Superior temporal gyrus (tissue), 1 donor: ENCODE results near the gene TPRG1.

Experiments used
- DNase-seq: peaks from one replicate; pipeline ENCODE4 v3.0.0-alpha.2; 2016; ENCODE audit errors: extremely low spot score

TPRG1 gene

DNA sequence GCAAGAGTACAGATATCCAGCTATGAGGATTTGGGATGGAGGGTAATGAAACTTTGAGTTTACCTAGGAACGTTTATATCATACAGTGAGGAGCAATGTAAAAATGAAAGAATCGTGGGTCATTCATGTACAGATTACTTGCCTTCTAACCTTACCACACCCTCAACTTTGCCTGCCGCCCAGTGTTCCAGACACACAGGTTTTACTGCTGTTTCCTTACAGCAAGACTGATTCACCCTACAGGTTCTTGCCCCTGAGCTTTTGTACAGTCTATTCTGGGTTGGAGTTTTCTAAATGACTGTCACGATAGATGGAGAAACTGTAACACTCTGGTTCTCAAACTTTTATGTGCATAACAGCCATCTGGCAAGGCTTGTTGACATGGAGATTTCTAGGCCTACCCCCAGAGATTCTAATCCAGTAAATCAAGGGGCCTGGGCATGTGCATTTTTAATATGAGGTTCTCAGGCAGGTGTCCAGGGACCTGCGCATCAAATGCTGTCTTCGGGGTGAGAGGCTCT lies 6.6 kb upstream of the TPRG1 start:
- DNase-seq: no peak

DNA sequence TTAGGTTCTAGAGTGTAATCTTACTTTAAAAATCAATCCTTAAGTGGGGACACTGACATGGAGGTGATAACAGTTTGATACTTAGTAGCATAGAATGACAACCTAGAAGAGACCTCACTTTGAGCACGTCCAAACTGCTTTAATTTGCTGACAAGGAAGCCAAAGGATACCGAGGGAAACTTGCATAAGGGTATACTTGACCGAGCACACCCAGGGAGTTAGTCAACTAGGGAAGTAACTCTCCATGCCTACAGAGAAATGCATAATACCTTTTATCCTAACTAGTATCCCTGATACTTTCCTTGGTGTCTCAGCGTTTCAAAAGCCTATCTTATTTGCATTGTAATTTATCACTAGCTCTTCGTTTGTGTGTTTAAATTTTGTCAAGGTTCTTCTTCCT lies 5.5 kb upstream of the TPRG1 start:
- no peak for DNase-seq

DNA sequence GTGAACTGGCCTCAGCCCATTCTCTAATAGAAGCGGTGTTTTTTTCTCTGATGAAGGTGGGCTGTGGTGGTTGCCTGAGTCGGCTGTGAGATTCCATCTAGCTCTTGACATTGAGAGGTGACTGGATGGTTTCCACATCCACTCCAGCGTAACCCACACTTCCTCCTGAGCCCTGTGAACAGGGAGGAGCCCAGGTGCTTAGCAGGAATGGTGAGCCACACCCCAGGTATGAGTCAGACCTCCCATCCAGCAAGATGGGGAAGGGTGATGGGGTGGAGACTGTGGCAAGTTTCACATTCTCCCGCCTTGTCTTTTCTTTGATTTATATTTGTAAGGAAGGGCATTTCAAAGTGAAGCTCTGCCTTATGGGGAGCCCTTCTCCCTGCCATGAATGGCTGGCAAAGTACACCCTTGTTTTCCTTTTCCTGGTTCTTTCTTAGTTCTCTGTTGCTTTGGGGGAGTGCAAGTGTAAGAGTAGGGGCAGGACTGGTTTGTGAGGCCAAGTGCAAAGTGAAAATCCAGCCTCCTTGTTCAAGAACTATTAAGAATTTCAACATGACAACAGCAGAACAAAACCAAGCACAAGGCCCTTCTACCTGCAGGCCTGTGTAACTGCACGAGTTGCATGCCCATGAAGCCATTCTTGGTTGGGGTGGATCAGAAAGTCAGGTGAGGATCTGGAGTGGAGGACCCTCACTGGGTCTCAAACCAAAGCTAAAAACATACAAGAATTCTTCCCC lies 4.6 kb upstream of the TPRG1 start:
- DNase-seq: no peak

DNA sequence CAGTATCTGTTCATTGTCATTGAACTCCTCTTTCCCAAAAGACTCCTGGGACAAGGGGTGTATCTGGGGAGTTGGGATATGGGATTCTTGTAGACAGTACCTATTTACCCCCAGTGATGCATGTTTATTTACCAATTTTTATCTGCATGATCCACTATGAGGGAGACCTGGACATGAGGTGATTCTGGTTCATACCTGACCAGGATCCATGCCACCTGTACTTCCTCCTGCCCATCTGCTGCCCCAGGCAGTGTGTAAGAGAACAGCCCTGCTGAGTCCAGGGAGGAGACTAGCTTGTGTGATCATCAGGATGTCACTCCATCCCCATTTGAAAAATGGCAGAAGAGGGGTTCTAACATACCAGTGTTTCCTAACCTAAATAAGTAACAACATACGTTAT lies 3.1 kb upstream of the TPRG1 start:
- DNase-seq: no peak

DNA sequence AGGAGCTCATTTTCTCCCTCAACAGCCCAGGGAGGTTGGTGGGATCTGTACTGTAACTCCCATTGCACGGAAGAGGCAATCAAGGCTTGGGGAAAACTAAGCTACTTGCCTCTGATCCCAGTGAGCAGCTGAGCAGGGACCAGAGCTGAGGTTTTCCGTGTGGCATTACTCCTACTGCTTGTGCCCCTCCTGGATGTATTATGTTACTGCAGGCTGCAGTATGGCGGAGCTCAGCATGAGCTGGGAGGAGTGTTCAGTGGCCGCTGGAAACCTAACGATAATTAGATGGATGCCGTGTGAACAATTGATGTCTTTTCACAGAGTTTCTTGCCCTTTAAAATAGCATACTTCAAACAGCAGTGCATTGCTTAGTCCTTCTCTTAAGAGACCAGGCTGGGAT lies 2.0 kb upstream of the TPRG1 start:
- DNase-seq: no peak

DNA sequence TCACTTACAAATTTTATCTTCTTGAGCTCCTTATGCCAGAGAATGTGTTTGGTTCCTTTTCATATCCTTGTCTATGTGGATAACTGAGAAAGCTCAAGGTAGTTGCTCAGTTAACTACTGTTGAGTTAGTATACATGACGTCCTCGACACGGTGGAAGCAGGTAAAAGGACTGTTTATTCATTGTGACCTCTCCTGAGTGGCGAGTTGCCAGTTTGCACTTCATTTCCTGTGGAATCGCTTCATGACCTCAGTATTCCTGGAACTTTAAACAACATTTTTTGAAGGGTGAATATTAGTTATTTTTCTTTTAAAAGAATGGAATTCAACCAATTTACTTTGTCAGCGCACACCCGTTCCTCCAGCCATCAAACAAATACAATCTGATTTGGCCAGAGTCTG lies 1.2 kb upstream of the TPRG1 start:
- no peak for DNase-seq

DNA sequence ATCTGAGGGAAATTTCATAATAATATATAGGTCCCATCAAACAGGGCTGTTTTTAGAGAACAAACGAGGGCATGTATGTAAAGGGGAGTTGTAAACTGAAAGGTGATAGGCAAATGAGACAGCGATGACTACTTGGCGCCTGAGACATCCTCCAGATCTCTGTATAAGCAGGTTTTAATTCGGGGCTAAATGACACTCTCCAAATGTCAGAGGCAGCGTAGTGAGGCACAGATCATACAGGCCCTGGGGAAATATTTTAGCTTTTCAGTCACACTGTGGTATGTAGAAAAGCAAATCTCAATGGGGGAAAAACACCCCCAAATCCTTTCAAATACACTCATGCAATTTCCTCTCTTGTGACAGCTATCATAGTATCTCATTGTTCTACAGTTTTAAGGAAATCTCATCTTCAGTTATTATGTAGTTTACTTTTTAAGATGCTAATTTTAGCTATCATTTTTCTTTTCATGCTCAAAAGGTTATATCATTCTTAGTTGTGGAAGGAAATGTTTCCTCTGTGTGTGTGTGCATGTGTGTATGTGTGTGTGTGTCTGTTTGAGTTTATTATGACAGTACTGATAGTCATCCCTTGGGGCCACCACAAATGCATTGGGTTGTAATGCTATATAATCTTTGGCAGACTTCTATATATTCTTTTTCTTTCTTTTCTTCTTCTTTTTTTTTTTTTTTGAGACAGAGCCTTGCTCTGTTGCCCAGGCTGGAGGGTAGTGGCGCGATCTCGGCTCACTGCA lies 1.1 kb downstream of the TPRG1 start:
- DNase-seq: no peak

DNA sequence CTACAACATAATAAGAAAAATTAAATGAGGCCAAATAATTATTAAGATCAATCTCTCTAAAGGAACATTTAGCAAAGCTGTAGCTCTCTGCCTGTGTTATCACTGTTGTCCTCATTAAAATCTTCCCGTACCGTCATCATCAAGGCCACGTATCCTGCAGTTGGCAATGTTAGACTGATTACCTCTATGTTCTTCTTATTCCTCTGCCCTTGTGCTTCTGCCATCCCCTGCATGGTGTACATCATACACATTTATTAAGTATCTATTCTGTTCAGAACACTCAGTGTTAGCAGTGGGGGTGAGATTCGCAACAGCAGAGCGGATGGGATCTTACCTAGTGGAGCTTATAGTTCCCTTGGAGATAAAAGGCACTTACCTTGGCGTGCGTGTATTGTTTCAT lies 12.8 kb downstream of the TPRG1 start:
- DNase-seq: no peak

DNA sequence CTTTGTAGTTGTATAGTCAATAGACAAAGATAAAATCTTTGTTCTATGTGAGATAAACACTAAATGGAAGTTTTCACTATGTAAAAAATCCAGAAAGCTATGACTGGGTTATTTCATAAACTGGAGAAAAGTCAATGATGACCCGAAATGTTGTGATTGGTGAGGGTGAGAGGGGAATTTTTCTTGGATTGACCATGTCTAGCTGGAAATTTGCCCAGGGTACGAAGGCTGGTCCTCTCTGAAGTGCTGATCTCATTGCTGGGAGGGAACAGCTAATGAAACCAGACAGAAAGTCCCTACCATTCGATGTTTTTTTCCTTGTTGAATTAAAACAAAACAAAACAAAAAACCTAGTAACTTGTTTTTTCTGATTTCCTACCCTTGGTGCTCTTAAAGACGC lies 14.3 kb downstream of the TPRG1 start:
- DNase-seq: no peak

DNA sequence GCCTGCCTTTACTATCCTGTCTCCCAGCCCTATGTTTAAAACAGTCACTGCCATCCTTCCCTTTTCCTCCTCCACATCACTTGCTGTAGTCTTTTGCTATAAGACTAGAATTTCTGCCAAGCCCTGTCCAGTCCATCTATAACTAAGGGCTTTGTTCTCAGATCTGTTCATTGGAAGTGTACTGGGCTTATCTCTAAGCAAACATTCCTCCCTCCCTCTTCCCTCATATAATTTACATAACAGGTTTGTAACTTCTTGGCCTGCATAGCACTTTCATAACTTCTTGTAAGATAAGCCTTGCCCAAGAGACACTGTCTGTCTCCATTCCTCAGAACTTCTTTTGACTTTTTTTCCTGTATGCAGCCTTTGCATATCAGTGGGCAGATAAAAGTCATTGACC lies 16.7 kb downstream of the TPRG1 start:
- DNase-seq: no peak

DNA sequence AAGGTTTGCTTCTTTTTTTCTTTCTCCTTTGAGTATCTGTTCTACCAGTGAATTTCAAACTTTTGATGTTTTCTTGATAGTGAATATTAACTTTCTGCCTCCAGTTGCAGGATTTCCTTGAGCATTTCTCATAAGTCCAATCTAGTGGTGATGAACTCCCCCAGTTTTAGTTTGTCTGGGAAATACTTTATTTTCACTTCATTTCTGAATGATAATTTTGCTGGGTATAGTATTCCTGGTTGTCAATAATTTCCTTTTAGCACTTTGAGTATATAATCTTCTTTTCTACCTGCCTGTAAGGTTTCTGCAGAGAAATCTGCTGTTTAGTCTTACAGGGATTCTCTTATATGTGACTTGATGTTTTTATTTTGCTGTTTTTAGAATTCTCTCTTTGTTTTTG lies 21.0 kb downstream of the TPRG1 start:
- DNase-seq: no peak

DNA sequence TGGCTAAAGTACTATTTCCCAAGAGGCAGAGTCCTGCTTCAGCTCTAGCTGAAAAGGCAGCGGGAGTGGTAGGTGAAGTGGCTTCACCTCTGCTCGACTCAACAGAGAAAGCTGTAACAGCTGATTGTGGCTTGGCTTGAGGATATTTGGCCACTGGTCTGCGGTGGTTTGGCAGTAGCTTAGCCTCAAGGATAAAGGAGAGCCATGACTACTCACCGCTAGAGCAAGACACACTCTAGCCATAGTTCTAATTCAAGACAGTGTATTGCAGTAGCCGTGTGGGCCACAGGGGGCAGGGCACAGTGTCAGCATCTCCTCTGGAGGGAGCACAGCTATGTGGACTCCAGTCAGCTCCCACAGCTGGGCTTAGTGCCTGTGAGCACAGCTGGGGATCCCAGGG lies 23.5 kb downstream of the TPRG1 start:
- DNase-seq: no peak

DNA sequence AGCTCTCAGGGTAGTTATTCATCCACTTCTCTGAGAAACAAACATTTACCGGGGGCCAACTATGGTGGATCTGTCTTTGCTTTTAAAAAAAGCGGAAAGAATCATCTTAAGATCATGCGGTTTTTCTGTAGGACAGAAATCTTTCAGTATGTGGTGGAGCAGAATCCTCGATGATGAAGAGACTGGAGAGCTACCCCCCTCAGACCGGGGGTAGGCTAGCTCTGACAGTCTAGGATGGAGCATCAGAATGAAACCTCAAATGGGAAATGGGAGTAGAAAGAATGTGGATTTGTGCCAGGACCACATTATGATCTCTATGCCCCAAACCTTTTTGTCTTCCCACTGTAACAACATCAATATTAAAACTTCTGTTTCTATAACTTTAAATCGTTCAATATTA lies 30.3 kb downstream of the TPRG1 start:
- no peak for DNase-seq

DNA sequence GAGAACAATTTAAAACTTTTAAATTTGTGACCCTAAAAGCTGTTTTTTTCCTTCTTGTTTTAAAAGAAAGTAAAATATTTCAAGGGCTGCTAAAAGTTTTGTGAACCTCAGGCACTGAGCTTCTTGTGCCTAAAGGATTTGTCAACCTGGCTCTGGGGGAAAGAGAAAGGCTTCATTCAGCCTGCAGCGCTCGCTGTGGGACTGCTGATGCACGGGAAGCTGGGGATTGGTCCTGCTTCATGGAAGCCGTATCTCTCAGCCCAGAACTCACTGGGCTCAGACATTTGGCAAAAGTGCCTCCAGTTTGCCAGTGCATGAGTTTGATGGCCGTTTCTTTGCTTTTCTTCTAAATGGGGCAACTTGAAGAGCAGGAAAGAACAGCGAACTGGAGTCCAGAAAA lies 30.8 kb downstream of the TPRG1 start:
- no peak for DNase-seq

DNA sequence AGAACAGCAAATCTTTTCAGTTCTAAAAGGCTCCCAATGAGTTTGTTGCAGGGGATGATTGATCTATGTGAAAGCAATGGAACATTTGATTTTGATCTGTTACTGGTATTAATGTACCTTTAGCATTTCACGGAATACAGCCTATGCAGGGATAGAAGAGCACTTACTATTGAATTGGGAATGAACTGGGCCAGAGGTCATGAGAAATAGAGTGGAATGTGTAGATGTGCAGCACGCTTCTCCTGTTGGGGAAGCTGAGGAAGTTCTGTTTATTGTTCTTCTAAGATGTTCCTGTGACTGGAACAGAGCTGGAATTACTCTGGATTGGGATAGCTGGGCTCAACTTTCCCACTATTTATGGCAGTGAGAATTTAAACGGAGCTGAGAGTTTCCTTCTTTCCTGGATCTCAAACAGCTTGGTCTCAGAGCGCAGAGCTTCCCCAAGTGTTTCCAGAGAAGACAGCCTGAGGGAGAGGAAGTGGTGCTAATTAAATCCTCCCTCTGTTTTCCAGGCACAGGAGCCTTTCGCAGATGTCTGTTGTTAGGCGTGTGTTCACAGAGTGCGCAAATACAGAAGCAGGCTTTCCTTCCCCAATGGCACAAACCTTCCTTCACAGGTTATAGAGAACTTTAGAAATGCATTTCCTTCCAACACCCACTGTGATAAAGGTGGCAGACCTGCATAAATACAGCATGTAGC lies 32.5 kb downstream of the TPRG1 start:
- no peak for DNase-seq

DNA sequence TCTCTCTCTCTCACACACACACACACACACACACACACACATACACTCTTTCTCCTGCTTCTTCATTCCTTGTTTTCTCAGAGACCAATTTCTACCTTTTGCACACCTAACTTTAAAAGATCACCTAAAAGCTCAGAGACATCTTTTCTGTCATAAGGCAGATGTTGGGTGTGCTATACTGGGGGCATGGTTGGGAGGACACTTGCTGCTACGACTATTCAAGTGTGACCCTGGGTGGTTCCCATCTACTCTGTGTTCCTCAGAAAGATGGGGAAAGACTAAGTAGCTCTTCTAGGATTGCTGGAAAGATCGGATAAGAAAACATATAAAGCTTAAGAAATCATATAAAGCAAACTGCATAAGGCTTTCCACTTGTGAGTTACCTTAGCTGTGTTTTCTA lies 33.2 kb downstream of the TPRG1 start:
- DNase-seq: no peak

DNA sequence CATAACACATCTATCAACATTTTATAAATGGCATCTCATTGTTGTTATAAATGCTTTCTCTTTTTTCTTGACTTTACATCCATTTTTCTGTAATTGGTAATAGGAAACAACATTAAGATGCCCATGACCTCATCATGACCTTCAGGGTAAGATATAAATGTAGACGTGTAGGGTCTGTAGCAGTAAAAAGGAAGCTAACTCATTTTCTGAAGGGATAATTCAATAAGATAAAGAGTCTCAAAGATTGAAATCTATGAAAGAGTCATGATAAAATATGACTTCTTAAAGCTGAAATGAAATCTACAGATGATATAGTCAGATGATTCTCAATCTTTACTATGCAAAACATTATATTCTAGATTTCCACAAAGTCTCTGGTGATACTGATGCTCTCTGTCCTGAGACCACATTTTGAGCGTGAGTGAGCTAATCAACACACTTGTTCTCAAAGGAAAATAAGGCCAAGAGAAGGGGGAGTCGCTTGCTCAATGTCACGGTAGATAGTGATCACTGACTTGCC lies 38.5 kb downstream of the TPRG1 start:
- no peak for DNase-seq

DNA sequence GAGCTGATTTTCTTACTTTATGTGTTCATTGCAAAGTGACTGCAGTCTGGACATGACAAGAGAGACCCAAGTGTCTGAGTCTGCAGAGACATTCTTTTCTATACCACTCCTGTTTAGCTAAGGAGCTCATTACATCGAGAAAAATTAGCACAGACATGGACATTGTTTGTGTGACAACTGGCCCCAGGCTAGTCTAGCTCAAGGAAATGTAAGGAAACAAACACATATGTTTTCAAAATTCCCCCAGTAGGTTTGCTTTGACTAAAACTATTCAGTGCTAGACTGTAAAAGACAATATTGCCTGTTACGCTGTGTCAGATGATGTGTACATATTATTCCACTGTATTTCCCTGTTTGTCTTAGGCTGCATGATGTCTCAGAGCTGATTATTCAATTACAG lies 40.9 kb downstream of the TPRG1 start:
- DNase-seq: no peak

DNA sequence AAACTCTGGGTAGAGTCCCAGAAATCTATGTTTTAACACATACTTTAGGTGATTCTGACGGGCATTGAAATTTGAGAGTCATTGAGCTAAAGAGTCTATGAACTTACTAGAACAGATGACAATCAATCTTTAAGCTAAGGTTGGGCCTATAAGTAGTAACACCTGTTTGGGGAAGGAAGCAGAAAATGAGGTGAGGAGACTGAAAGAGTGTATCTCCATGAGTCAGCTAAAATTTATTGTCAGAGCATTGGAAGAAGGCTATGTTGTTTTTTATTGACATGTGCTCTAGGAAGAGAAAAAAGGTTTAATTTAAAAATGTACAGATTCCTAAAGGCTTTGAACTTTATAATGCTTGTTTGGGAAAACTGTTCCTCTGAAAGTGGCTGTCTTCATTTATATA lies 42.9 kb downstream of the TPRG1 start:
- no peak for DNase-seq

DNA sequence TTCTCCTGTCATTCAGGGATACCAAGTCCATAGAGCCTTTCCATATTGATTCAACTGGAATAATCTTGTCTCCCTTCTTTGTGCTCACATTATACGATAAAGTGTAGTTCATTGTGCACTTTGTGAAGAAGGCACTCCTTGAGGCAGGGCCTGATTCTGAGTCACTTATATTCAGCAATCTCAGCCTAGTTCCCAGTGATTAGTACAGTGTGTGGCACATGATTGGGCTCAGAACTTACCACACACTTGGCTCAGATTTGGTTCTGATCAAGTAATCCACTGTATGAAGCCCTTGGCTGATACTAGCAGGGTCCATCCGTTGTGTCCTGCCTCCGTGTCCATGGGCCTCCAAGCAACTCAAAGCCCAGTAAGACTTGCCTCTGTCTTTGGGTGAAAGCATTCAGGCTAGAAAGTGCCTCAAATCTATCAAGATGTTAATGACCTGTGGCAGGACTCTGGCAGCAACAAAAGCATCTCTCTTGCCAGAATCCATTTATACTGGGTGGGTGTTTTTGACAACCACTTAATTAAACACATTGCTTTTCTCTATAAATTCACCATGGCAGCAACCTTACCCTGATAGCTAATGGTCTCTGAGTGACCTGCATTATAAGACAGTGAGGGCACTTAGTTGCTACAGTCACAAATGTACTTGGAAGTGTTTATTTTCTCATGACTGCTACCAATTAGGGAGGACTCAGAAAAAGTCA lies 51.3 kb downstream of the TPRG1 start:
- DNase-seq: no peak

DNA sequence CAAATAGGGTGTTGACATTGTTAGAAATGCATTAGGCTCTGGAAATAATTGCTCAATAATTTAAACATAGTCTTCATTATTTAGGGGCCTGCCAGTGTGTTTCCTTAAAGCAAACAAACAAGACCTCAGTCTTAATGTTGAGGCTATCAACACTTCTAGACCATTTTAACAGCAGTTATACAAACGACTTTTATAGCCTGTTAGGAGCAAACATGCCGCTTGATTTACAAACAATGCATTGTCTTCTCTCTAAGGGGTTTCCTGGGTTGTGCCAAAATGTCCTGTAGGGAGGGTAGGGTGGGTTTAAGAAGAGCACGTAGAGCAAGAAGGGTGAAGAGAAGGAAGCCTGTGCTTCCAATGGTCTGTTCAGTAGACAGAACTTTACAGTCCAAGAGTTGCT lies 53.7 kb downstream of the TPRG1 start:
- DNase-seq: no peak

DNA sequence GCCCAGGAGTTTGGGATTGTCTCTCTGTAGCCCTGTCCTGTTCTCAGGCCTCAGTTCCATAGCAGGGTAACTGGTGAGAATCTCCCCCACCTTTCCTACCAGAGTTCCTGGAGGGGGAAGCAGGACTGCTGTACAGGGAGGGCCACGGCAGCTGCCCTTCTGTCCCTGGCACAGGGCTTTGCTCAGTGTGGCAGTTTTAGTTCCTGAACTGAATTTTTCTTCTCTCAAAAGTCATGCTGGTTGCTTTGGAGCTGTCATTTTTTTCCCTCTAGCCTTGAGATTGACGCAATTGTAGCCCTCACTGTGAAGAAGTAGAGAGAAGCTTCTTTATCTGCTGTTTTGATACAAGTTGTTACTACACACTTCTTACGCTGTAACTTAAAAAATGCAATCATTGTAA lies 55.5 kb downstream of the TPRG1 start:
- no peak for DNase-seq
